RWPE1 (cell line): Measurements from ENCODE around the gene STRADA.
"Not testable (repeated sequence)": the region's sequence is repeated elsewhere in the genome, so short reads cannot be mapped to it uniquely, and the experiment has no call there.

ENCODE experiments used
- CTCF ChIA-PET: fragments of 350-600 bp; sonication (Branson Sonifier 250); formaldehyde crosslinking; extraction: SDS; loops from one replicate; lab custom pipeline; 2021; lab: Yijun Ruan, JAX
- POLR2A ChIA-PET: fragments of 400-600 bp; formaldehyde crosslinking; extraction: SDS; loops from one replicate; lab custom pipeline; 2020; ENCODE audit warnings: antibody characterized with exemption; ENCODE audit not compliant: low non-redundant PET; lab: Yijun Ruan, JAX
- DNase-seq: peaks from one replicate; pipeline ENCODE4 v3.0.0; 2012; ENCODE audit warnings: low spot score
- H3K27ac ChIP-seq: fragments of 450-650 bp; 2 replicates; pipeline ENCODE4 v1.5.1; 2017
- CTCF ChIP-seq: fragments of 450-650 bp; conservative IDR thresholded peaks from 2 replicates; pipeline ENCODE4 v1.5.1; 2017; ENCODE audit warnings: low read depth, mild to moderate bottlenecking

The STRADA gene

GRCh38 chr17:63751806-63752205 is 10.2 kb upstream of the STRADA start:
- ChIA-PET CTCF (interaction anchor here (0.6 kb wide), 1 partner anchor 298 kb away, joined by 3 read pairs; no protein-coding TSS in a partner anchor), POLR2A (no interaction called here)
- no peak for TF ChIP-seq CTCF
- DNase-seq: no peak
- H3K27ac ChIP-seq: no peak overlapping the region

GRCh38 chr17:63741143-63741407 is 524 bp downstream of the STRADA start:
- no peak for TF ChIP-seq CTCF
- H3K27ac ChIP-seq: peak overlapping the region; percentile 96
- no peak for DNase-seq
- ChIA-PET POLR2A (no interaction called here), CTCF (no interaction called here)

GRCh38 chr17:63740464-63741142 is 996 bp downstream of the STRADA start:
- no peak for TF ChIP-seq CTCF
- ChIA-PET CTCF (interaction anchor here (0.6 kb wide), 1 partner anchor 1760 kb away, joined by 3 read pairs; no protein-coding TSS in a partner anchor), POLR2A (no interaction called here)
- H3K27ac ChIP-seq: peak overlapping the region; percentile 96
- DNase-seq: peak; percentile 1

GRCh38 chr17:63735691-63736090 is 5.9 kb downstream of the STRADA start:
- ChIA-PET POLR2A (interaction anchor here (0.6 kb wide), 1 partner anchor 13 kb away, joined by 6 read pairs; no protein-coding TSS in a partner anchor), CTCF (no interaction called here)
- TF ChIP-seq CTCF: no peak
- H3K27ac ChIP-seq: no peak overlapping the region
- no peak for DNase-seq

- ChIA-PET CTCF (no interaction called here), POLR2A (no interaction called here)
- no peak overlapping the region for H3K27ac ChIP-seq
- no peak for DNase-seq
- TF ChIP-seq CTCF: no peak
These were observed 19.2 kb downstream of the STRADA start for GRCh38 chr17:63722403-63722802.

GRCh38 chr17:63720194-63720593 is 21.4 kb downstream of the STRADA start:
- POLR2A ChIA-PET, H3K27ac ChIP-seq, DNase-seq: not testable (repeated sequence)
- CTCF ChIA-PET: interaction anchor here (0.6 kb wide), 1 partner anchor 163 kb away, joined by 3 read pairs; no protein-coding TSS in a partner anchor

GRCh38 chr17:63718988-63719387 is 22.6 kb downstream of the STRADA start:
- DNase-seq: no peak
- CTCF ChIA-PET: no interaction called here
- POLR2A ChIA-PET: no interaction called here
- no peak for TF ChIP-seq CTCF
- no peak overlapping the region for H3K27ac ChIP-seq
